Left forelimb (tissue), 1 donor: Measurements from ENCODE around the gene PLD1.

Source experiments
- DNase-seq: peaks from one replicate; pipeline ENCODE4 v3.0.0-alpha.2; 2018; ENCODE audit warnings: low spot score

Gene PLD1

DNA sequence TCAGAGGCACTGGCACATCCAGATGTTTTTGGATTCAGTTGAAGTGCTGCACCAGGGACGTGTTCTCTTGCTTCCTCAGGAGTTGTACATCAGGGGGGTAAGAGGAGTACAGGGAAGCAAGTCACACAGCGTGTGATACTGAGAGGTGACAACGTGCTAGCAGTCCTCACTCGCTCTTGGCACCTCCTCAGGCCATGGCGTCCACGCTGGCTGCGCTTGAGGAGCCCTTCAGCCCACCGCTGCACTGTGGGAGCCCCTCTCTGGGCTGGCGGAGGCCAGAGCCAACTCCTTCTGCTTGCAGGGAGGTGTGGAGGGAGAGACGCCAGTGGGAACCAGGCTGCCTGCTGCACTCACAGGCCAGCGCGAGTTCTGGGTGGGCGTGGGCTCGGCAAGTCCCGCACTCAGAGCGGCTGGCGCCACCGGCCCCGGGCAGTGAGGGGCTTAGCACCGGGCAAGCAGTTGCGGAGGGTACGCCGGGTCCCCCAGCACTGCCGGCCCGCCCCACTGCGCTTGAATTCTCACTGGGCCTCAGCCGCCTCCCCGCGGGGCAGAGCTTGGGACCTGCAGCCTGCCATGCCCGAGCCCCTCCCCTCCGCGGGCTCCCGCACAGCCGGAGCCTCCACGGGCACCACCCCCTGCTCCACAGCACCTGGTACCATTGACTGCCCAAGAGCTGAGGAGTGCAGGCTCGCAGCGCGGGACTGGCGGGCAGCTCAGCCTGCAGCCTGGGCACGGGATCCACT is 64.5 kb downstream of the PLD1 start:
- no peak for DNase-seq

DNA sequence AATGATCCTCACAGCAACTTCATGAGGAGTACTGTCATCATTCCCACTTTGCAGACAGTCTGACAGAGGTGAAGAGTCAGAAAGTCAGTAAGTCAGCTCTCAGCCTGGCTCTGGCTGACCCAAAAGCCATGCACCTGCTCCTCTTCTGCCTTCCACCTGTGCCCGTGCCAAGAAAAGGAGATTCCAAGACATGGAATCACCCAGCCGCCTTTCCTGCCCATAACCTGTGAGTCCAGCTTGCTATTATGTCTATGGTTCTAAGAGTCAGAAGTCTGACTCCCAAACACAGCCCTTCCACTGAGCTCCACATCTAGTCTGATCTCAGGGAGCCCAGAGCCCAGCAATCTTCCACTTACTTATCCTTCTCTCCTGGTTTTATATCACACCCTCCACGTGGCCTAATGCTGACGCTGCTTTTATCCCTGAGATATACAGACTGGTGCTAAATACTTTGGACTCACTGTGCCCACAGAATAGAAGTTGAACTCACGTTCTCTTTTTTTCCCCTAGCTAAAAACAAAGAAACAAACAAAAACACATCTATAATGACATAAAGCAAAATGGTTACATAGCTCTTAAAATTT is 66.0 kb downstream of the PLD1 start:
- no peak for DNase-seq

DNA sequence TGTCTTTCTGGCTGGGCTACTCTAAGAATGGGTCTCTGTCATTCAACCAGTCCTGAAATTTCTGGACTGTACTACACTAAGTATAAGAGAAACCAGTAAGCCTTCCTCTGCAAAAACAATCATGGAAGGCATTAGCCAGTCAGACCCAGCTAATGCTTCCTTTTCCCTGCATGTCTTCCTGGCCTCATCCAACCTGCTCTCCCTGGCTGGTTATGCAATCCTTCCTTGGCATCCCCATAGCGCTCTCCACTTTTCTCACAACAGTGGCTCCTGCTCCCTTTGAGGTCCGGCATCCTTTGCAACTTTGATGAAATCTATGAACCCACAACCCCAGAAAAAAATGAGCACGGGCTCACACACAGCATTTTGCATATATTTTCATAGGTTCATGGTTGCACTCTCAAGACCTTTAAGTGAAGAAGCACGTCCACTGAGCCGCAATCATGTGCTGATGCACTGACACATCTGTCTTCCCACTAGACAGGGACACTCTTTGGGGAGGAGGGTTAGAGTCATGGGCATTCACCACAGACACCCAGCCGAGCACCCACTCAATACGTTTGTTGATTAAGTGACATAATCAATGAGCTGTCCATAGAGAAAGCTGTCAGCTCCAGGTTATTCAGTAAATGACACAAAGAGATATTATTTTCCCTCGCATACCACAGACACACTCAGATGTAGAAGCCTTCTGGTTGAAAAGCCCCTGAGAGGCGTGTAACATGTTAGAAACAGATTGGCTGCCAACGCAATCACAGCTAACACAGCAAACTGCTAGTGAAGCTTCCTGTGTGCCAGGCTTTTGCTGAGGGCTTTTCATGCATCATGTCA is 66.7 kb downstream of the PLD1 start:
- no peak for DNase-seq

DNA sequence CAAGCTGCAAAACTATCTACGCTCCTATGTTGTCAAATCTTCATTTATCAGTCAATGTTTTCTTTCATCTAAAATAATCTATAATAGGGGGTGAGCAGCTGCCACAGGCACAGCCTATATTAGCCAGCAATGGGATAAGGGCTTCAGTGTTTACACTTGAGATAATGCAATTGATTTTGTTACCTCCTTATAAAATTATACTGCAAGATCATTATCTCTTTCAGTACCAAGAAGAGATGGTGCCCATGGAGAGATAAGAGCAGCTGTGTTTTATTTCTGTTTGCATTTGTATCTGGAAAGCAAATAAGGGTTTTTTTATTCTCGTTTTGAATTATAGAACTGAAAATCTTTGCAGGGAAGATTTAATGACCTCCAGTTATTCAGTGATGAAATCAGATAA is 68.9 kb downstream of the PLD1 start:
- DNase-seq, result no peak

DNA sequence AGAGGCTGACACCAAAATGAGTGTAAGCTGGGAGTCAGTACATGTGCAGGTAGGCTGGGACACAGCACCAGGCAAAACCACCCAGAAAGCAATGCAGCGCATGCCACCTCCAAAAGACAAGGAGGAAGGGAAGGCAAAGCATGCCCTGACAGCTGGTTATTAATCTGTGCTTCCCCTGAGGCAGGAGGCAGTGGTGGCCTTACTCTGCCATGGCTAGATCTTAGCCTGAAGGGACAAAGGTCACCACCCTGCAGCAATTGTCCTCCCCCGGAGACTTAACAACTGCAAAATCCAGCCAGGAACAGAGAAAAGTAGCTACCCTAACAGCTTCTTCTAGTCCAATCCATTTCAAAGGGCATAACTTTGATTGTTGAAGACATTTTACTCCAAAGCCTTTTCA is 73.7 kb downstream of the PLD1 start:
- no peak for DNase-seq

DNA sequence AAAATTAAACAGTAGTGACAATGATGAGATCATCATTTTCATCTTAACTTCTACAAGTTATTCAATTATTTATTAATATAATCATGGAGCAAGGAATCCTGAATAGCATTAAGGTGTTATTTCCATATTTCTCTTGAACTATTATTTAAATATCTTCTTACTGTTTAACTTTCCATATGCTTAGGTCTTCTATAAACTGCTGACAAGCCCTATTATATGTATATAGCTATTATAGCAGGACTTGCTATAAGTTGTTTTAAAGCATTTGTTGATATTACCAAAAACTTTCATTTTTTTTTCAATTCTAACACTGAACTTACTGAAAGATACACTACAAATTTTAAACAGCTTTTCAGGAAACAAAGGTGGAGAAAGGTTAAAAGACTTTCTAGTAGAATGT is 76.7 kb downstream of the PLD1 start:
- DNase-seq, result no peak

DNA sequence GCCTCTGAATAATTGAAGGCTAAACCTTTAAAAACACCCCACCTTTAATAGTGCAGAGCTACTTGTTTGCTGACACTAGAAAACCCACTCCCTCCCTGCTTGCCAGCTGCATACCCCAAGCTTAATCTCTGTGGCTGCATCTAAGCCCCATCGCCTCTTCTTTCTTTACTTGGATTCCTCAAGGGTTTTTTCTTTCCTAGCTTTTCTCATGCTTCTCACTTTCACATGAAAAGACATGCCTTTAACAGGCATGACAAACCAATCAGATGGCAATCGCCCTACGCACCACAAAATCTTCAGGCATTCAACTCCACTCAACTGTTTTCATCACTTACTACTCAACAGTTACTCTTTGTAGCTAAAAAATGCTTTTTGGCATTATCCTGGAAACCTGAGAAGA is 77.5 kb downstream of the PLD1 start:
- no peak for DNase-seq

DNA sequence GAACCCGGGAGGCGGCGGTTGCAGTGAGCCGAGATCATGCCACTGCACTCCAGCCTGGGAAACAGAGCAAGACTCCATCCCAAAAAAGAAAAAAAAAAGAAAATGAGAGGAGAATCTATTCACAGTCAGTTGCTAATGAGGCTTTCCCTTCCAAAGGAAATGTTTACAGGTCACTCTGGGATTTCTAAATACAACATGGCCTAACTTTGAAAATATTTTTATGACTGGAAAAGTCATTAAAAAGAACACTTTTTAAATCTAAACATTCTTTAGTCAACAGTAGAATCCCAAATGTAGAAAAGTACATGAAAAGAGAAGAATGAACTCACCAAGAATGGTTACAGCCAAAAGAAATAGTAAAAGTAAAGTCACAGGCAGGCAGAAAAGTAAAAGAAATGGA is 78.6 kb downstream of the PLD1 start:
- DNase-seq, result no peak

DNA sequence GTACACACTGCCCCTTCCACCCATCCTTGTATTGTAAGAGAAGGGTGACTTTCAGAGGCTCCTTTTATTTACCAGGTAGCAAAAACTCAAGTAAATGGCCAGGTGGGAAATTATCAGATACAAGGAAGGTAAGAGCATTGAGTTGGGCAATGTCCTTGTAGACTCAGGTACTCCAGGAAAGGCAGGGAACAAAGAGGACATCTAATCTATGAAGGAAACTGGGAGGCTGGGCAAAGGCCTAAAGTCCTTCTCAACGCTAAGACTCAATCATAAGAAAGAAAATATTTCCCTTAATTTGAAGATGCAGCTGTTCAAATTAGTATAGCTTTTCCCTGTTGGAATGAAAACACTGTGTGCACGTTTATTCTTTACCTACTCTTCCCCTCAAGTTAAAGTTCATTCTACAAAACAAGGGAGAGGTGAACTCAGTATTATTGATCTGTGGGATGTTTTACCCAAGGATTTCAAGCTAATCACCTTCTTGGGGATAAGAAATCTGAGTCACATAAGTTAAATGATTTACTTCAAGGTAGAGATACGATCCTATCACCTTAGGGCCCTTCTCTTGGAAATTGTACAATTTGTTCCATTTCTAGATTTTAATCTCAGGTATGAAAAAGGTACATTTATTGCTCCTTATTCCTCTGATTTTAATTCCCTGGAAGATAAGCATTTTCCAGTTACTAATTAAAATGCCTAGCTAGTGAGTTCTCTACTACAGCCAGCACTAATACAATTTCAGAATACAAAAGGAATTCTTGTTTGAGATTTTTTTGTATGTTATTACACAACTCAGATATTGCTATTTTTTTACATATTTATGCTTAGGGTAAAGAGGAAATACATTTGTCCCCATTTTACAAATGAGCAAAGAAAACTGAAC is 80.6 kb downstream of the PLD1 start:
- no peak for DNase-seq

DNA sequence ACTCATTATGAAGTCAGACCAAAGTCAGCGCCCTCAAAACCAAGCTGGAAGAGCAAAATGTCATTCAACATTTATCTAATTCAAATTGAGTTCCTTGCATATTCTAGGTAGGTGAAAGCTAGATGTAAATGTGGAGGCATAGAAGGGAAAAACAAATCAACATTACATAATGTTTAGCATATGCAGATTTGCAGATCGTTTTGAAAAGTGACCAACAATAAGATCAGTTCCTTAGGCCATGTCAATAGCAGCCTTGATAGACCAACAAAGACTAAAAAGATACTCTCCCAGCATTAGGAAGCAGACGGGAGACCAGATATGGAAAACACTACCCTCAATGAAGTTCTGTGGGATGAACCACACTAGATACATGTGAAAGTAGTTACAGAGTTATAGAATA is 83.0 kb downstream of the PLD1 start:
- DNase-seq, result no peak

DNA sequence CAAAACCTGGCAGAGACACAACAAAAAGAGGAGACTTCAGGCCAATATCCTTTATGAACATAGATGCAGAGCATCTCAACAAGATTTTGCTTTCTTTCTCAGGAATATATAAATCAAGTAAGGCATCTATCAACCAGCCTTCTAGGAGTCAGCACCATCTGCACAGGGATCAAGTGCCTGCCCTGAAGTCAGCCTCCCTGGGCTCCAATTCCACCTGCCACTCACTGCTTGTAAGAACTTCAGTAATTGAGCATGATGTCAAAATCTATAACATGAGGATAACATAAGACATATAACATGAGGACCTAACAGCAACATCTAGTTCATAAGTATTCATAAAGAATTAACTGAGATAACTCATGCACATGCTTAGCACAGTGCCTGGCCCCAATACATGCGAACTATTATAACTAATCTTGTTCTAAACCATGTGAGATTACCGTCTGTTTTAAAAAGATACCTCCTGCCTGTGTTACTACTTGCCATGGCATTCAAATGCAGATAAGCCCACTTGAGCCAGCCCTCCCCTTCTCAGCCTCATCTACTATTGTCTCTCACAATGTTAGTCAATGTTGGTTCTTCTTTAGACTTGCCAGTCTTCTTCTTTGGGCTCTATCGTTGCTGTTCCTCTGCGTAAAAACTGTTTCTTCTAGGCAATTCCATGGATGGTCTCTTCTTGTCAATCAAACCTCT is 91.6 kb downstream of the PLD1 start:
- DNase-seq, result no peak

DNA sequence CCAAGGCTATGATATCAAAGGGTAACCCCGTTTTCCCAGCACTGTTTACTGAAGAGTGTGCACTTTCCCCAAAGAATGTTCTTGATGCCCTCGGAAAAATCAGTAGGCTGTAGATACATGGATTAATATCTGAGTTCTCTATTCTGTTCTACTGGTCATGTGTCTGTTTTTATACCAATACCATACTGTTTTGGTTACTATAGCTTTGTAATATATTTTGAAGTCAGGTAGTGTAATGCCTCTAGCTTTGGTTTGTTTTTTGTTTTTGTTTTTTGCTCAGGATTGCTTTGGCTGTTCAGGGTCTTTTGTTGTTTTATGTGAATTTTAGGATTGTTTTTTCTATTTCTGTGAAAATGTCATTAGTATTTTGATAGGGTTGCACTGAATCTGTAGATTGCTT is 95.1 kb downstream of the PLD1 start:
- no peak for DNase-seq

DNA sequence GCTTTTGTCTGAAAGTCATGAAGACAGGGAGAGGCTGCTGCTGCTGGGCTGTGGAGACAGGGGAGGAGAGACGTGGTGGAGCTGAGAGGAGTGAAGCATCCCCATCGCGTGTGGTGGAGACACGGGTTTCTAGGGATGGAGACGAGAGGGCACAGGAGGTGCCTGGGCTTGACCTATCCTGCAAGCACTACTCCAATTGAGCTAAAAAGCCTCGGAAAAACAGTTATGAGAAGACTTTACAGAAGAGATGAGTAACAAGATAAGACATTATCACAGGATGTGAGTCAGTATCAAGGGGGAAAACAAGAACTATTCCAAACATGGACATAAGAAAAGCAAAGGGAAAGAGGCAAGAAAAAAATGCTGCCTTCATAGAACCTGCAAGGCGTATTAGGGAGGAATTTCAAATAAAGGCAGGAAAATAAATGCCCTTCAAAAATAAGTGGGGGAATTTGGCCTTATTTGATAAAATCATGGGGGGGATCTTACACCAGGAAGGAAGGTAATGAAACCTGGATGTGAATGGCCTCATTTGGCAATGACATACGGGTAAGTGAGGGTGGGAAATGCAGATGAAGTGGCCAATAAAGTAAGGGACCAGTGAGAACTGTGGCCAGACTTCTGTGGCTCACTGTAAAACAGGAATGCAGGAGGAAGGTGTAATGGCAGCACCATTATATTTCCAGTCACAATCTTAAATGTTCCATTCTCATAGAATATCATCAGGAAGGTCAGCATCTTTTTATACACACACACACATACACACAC is 97.9 kb downstream of the PLD1 start:
- no peak for DNase-seq

DNA sequence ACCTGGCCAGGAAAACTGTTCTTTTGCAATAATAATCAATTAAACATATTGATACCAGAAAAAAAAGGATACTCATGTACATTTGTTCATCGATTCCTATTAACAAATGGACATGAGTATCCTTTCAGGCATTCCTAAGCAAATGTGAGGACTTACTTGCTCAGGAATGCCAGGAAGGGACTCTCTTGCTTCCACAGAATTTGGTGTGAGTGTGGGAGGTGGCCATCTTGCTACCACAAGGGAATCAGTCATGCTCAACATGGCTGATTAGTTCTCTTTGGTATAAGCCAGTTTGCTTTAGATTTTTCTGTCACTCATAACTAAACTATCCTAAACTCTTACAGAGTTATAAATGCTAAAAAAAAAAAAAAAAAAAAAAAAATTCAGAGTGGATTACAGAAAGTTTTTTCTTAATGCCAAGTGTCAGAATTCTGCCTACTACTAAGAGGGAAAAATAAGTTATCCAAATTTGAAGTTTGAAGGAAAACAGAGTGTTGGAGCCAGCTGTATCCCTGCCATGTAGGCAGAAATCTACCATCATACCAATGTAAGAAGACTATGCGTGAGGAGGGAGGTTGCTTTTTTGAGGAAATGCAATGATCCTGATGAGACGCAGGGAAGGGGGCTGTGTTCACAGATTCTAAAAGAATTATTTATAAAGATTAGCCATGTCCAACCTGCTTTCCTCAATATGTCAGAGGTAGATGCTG is 98.7 kb downstream of the PLD1 start:
- DNase-seq, result no peak

DNA sequence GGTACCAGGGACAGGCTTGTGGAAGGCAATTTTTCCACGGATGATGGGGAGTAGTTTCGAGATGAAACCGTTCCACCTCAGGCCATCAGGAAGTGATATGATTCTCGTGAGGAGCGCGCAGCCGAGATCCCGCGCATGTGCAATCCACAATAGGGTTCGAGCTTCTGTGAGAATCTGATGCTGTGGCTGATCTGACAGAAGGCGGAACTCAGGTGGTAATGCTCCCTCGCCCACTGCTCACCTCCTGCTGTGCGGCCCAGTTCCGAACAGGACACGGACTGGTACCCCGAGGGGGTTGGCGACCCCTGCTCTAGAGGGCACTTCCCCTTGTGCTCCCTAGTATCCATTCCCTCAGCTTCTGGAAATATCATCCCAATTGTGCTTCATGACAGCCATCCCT is 99.9 kb downstream of the PLD1 start:
- no peak for DNase-seq

DNA sequence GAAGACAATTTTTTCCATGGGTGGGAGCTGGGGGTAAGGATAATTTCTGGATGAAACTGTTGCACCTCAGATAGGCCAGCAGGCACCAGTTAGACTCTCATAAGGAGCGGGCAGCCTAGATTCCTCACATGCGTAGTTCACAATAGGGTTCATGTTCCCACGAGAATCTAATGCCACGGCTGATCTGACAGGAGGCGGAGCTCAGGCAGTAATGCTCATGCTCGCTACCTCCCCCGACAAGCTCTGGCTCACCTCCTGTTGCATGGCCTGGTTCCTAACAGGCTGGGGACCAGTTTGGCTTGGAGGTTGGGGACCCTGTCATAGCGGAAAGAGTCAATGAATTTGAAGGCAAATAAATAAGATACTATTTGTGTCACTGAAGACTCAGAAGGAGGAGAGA is 105.5 kb downstream of the PLD1 start:
- no peak for DNase-seq

DNA sequence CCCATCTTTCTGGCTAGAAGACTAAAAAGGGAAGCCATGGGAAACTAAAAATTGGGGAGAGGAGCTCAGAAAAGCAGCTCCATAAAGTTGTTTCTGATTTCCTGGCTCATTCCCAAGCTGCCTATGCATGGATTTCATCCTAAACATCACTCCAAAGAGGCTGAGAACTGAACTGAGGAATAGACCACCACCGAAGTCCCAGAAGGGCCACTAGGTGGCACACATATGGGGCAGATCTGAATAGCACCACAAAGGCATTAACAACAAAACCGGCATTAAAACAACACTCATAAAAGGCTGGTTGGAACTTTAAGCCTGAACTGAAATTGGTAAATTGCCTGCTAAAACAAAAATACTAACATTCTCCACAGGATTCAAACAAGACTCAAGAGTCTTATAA is 106.3 kb downstream of the PLD1 start:
- DNase-seq, result no peak

DNA sequence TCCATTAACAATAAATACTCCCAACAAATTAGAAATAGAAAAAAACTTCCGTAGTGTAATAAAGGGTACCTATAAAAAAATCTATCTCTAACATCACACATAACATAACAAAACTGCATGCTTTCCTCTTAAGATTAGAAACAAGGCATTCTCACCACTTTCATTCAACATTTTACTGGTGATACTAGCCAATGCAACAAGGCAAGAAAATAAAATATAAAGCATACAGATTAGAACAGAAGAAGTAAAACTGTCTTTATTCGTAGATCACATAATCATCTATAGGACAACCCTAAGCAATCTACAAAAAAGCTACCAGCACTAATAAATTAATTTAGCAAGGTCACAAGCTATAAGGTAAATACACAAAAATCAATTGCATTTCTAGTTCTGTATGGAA is 107.1 kb downstream of the PLD1 start:
- DNase-seq, result no peak

DNA sequence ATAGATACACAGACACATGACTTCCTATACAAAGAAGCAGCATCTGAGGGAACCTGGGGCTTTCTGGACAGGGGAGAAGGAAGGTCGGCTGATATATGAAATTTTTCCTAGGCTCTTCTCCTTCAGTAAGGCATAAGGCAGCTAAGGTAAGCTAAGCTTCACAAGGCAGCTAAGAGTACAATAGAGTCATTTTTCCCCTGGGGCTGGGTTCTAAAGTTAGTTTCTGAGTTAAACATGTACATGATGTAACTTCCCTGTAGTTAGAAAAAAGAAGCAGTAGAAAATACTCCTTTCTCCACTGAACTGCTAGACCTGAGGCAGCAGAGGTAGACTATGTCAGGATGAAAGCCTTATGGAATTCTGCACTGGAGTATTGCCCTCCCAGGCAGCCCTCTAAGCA is 109.6 kb downstream of the PLD1 start:
- no peak for DNase-seq

DNA sequence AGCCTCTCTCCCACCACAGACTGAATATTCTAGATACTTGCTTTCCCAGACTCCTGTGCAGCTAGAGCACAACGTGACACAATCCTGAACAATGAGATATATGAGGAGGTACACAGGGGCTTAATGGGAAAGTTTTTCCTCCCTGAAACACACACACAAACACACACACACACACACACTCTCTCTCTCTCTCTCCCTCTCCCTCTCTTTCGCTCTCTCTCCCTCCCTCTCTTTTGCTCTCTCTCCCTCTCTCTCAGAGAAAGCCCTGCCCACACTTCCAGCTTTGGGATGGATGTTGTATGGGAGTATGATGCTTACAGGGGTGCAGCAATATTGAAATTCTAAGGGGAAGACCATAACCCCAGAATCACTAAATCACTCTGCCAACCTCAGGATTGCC is 110.1 kb downstream of the PLD1 start:
- DNase-seq, result no peak
